Measurements from ENCODE around the gene NPFFR1.

NPFFR1 gene

GRCh38 chr10:70295926-70296325 lies 12.1 kb upstream of the NPFFR1 start:
- no peak for DNase-seq (ENCODE audit: low read depth, low spot score)
- TF ChIP-seq, protein P1, sequence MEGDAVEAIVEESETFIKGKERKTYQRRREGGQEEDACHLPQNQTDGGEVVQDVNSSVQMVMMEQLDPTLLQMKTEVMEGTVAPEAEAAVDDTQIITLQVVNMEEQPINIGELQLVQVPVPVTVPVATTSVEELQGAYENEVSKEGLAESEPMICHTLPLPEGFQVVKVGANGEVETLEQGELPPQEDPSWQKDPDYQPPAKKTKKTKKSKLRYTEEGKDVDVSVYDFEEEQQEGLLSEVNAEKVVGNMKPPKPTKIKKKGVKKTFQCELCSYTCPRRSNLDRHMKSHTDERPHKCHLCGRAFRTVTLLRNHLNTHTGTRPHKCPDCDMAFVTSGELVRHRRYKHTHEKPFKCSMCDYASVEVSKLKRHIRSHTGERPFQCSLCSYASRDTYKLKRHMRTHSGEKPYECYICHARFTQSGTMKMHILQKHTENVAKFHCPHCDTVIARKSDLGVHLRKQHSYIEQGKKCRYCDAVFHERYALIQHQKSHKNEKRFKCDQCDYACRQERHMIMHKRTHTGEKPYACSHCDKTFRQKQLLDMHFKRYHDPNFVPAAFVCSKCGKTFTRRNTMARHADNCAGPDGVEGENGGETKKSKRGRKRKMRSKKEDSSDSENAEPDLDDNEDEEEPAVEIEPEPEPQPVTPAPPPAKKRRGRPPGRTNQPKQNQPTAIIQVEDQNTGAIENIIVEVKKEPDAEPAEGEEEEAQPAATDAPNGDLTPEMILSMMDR (IDR thresholded peaks at IDR 0.05; ENCODE audit: low read depth, low read length), result no peak
- in situ Hi-C loops (cut with HindIII; ENCODE audit: low sequenced_read_pairs), result no loop called here

GRCh38 chr10:70295321-70295720 lies 11.5 kb upstream of the NPFFR1 start:
- TF ChIP-seq, protein P1 (IDR thresholded peaks at IDR 0.05; ENCODE audit: low read depth, low read length), result no peak
- DNase-seq (ENCODE audit: low read depth, low spot score), result no peak
- in situ Hi-C loops (cut with HindIII; ENCODE audit: low sequenced_read_pairs), result no loop called here
- no peak overlapping the region for H3K4me3 ChIP-seq (ENCODE audit: low read depth, low read length)

More at GRCh38 chr10:70295926-70296325, 12.1 kb upstream of the NPFFR1 start:
- no peak overlapping the region for H3K4me3 ChIP-seq (ENCODE audit: low read depth, low read length)

GRCh38 chr10:70293169-70293843 lies 9.5 kb upstream of the NPFFR1 start:
- in situ Hi-C loops (cut with HindIII; ENCODE audit: low sequenced_read_pairs), result no loop called here
- no peak for DNase-seq (ENCODE audit: low read depth, low spot score)
- no peak overlapping the region for H3K4me3 ChIP-seq (ENCODE audit: low read depth, low read length)
- TF ChIP-seq, protein P1 (IDR thresholded peaks at IDR 0.05; ENCODE audit: low read depth, low read length), result no peak

- in situ Hi-C loops (cut with HindIII; ENCODE audit: low sequenced_read_pairs), result no loop called here
- no peak overlapping the region for H3K4me3 ChIP-seq (ENCODE audit: low read depth, low read length)
- DNase-seq (ENCODE audit: low read depth, low spot score), result no peak
- TF ChIP-seq, protein P1 (IDR thresholded peaks at IDR 0.05; ENCODE audit: low read depth, low read length), result no peak
Observed at GRCh38 chr10:70292004-70292403, 8.2 kb upstream of the NPFFR1 start.

- in situ Hi-C loops (cut with HindIII; ENCODE audit: low sequenced_read_pairs), result no loop called here
- no peak overlapping the region for H3K4me3 ChIP-seq (ENCODE audit: low read depth, low read length)
- DNase-seq (ENCODE audit: low read depth, low spot score), result no peak
- TF ChIP-seq, protein P1 (IDR thresholded peaks at IDR 0.05; ENCODE audit: low read depth, low read length), result no peak
Observed at GRCh38 chr10:70289739-70290138, 5.9 kb upstream of the NPFFR1 start.

- in situ Hi-C loops (cut with HindIII; ENCODE audit: low sequenced_read_pairs), result no loop called here
- peak; percentile 9 for DNase-seq (ENCODE audit: low read depth, low spot score)
- TF ChIP-seq, protein P1 (IDR thresholded peaks at IDR 0.05; ENCODE audit: low read depth, low read length), result no peak
Observed at GRCh38 chr10:70286616-70287015, 2.8 kb upstream of the NPFFR1 start.

More at GRCh38 chr10:70286616-70287015, 2.8 kb upstream of the NPFFR1 start:
- H3K4me3 ChIP-seq (ENCODE audit: low read depth, low read length), result no peak overlapping the region

Measured in astrocyte of the spinal cord (primary cell).